Liver (tissue), 9 donors: ENCODE measurements around the gene WWC1. TPM values are rescaled to one million over a fixed set of nuclear protein-coding genes. Genes with fewer than 3 reads are reported as not detected.

ENCODE experiments used
- DNase-seq: peaks from one replicate; pipeline ENCODE4 v3.0.0-alpha.2; 2017; ENCODE audit warnings: low spot score
- H3K27ac ChIP-seq, 2 donors: one replicate each; pipeline ENCODE4 v1.7.0; 2013; ENCODE audit warnings: inconsistent platforms in 2 of 2, low read length in 2 of 2, control low read depth in 1 of 2, low read depth in 1 of 2, mild to moderate bottlenecking in 1 of 2
- H3K27me3 ChIP-seq, 4 donors: one replicate each; pipeline versions ENCODE4 v1.6.1 to v1.7.0; 2013; ENCODE audit warnings: low read length in 3 of 4, inconsistent platforms in 1 of 4, mild to moderate bottlenecking in 1 of 4, moderate library complexity in 1 of 4; ENCODE audit not compliant: control insufficient read depth in 4 of 4, insufficient read depth in 4 of 4
- H3K36me3 ChIP-seq, 4 donors: one replicate each; pipeline versions ENCODE4 v1.6.1 to v1.7.0; 2013; ENCODE audit warnings: low read length in 3 of 4, mild to moderate bottlenecking in 3 of 4, low read depth in 1 of 4, moderate library complexity in 1 of 4; ENCODE audit not compliant: control insufficient read depth in 4 of 4, insufficient read depth in 3 of 4
- H3K4me1 ChIP-seq, 4 donors: one replicate each; pipeline versions ENCODE4 v1.6.1 to v1.7.0; 2013; ENCODE audit warnings: low read length in 3 of 4, mild to moderate bottlenecking in 3 of 4, moderate library complexity in 1 of 4; ENCODE audit not compliant: control insufficient read depth in 4 of 4, insufficient read depth in 4 of 4
- H3K4me3 ChIP-seq, 3 donors: one replicate each; pipeline versions ENCODE4 v1.6.1 to v1.7.0; 2013; ENCODE audit warnings: low read length in 3 of 3, control low read depth in 1 of 3, low read depth in 1 of 3, mild to moderate bottlenecking in 1 of 3
- H3K9ac ChIP-seq, 2 donors: one replicate each; pipeline ENCODE4 v1.7.0; 2013; ENCODE audit warnings: low read length in 2 of 2, mild to moderate bottlenecking in 2 of 2, moderate library complexity in 2 of 2, control low read depth in 1 of 2, low read depth in 1 of 2
- H3K9me3 ChIP-seq, 4 donors: one replicate each; pipeline versions ENCODE4 v1.6.1 to v1.7.0; 2013; ENCODE audit warnings: low read length in 3 of 4; ENCODE audit not compliant: control insufficient read depth in 4 of 4
- EGR1 ChIP-seq, 2 donors: IDR thresholded peaks; 2 replicates each; pipeline ENCODE4 v1.6.1; 2016 to 2018; ENCODE audit warnings: antibody characterized with exemption in 2 of 2, low read depth in 2 of 2
- FOXA1 ChIP-seq: IDR thresholded peaks from 2 replicates; pipeline ENCODE4 v1.6.1; 2016; ENCODE audit warnings: antibody characterized with exemption
- FOXA2 ChIP-seq: IDR thresholded peaks from 2 replicates; pipeline ENCODE4 v1.6.1; 2016; ENCODE audit warnings: antibody characterized with exemption
- GABPA ChIP-seq, 2 donors: IDR thresholded peaks in 1 of 2; conservative IDR thresholded peaks in 1 of 2; 2 replicates each; pipeline ENCODE4 v1.6.1; 2016; ENCODE audit warnings: antibody characterized with exemption in 2 of 2, mild to moderate bottlenecking in 1 of 2, moderate library complexity in 1 of 2
- HNF4A ChIP-seq, 2 donors: conservative IDR thresholded peaks; 2 replicates each; pipeline ENCODE4 v1.6.1; 2016; ENCODE audit warnings: antibody characterized with exemption in 2 of 2, mild to moderate bottlenecking in 2 of 2
- HNF4G ChIP-seq: IDR thresholded peaks from 2 replicates; pipeline ENCODE4 v1.6.1; 2016; ENCODE audit warnings: antibody characterized with exemption
- JUND ChIP-seq, 2 donors: IDR thresholded peaks; 2 replicates each; pipeline ENCODE4 v1.6.1; 2016; ENCODE audit warnings: antibody characterized with exemption in 2 of 2
- NR2F2 ChIP-seq: IDR thresholded peaks from 2 replicates; pipeline ENCODE4 v1.6.1; 2016; ENCODE audit warnings: antibody characterized with exemption
- RAD21 ChIP-seq, 2 donors: IDR thresholded peaks; 2 replicates each; pipeline ENCODE4 v1.6.1; 2016; ENCODE audit warnings: antibody characterized with exemption in 2 of 2, mild to moderate bottlenecking in 2 of 2
- RXRA ChIP-seq, 2 donors: IDR thresholded peaks; 2 replicates each; pipeline ENCODE4 v1.6.1; 2017 to 2018; ENCODE audit warnings: antibody characterized with exemption in 2 of 2, mild to moderate bottlenecking in 1 of 2
- TAF1 ChIP-seq: conservative IDR thresholded peaks from 2 replicates; pipeline ENCODE4 v1.6.1; 2016; ENCODE audit warnings: antibody characterized with exemption, mild to moderate bottlenecking
- YY1 ChIP-seq: IDR thresholded peaks from 2 replicates; pipeline ENCODE4 v1.6.1; 2016; ENCODE audit warnings: antibody characterized with exemption, mild to moderate bottlenecking
- WGBS: extraction: QIAGEN DNeasy Blood & Tissue Kit; methylation state at CpG from one replicate; pipeline ENCODE4 v1.1.7; 2013; 5-methylcytosine and 5-hydroxymethylcytosine counted together
- polyA plus RNA-seq, 2 donors: library from polyadenylated mRNA; stranded (reverse) in 1 of 2; unstranded in 1 of 2; fragments of 200-250 nt in 1 of 2; fragments of >200 nt in 1 of 2; fragmentation: Nextera tagmentation in 1 of 2; extraction: Ambion mirVana in 1 of 2; gene quantifications; one replicate each; pipeline versions ENCODE4 v1.2.1 to v1.2.3, GENCODE V29; 2013 to 2015
- total RNA-seq, 2 donors: library from RNA; depleted of rRNA; stranded (reverse); fragments of >200 nt; gene quantifications; one replicate each; pipeline ENCODE4 v1.2.3, GENCODE V29; 2014
- TF ChIP-seq, protein P1 (sequence below): IDR thresholded peaks from 2 replicates; pipeline ENCODE4 v1.6.1; 2016; ENCODE audit warnings: antibody characterized with exemption
- TF ChIP-seq, protein P2 (sequence below): fragments of 150-350 bp; IDR thresholded peaks from 2 replicates; pipeline ENCODE4 v1.5.1; 2017; ENCODE audit warnings: improper control_type of control experiment, low read depth, low read length; ENCODE audit not compliant: missing input control
- TF ChIP-seq, protein P3 (sequence below): IDR thresholded peaks from 2 replicates; pipeline ENCODE4 v1.6.1; 2016; ENCODE audit warnings: antibody characterized with exemption
- donor health status: healthy.
- donor health status: healthy.
- donor health status: healthy.
- donor health status: healthy.
- donor health status: healthy.

The WWC1 gene
- total and polyA plus RNA-seq, 4 donors, result 5.9 to 25.1 (median 14.8) TPM

DNA sequence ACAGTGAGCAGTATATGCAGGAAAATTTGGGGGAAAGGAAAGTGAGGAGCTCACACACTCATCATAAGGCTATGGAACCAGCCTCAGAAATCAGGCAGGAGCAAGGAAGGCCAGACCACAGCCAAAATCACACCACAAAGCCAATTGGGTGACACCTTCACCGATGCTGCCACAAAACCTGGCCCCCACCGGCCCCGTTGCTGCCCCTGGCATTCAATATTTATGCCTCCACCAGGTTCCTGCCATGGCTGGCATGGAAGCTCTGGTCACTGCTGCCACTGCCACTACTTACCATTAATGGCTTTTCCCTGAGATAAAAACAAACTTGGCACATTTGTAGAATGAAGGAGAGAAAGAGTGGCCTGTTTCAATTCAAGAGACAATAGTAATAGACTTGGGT lies 166.1 kb downstream of the WWC1 start:
- WGBS, result 96% methylated on average over 3 of the region's 3 CpGs
- Histone ChIP-seq H3K9ac (no peak overlapping the region), H3K27me3 (no peaks in the 10 kb centered on the region), H3K9me3 (no peaks in the 10 kb centered on the region), H3K27ac (no peak overlapping the region), H3K4me3 (no peak overlapping the region), H3K36me3 (peaks cover 1 to 84% (median 52%) of the 10 kb centered on the region in 4 donors), H3K4me1 (no peaks in the 10 kb centered on the region)
- TF ChIP-seq GABPA (IDR thresholded peaks at IDR 0.05 in 1 of 2, conservative IDR thresholded peaks at IDR 0.05 in 1 of 2), result no peak
- TF ChIP-seq, protein P1, sequence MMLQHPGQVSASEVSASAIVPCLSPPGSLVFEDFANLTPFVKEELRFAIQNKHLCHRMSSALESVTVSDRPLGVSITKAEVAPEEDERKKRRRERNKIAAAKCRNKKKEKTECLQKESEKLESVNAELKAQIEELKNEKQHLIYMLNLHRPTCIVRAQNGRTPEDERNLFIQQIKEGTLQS, result no peak
- no peak for TF ChIP-seq HNF4A (conservative IDR thresholded peaks at IDR 0.05)
- no peak for TF ChIP-seq TAF1
- TF ChIP-seq, protein P2, sequence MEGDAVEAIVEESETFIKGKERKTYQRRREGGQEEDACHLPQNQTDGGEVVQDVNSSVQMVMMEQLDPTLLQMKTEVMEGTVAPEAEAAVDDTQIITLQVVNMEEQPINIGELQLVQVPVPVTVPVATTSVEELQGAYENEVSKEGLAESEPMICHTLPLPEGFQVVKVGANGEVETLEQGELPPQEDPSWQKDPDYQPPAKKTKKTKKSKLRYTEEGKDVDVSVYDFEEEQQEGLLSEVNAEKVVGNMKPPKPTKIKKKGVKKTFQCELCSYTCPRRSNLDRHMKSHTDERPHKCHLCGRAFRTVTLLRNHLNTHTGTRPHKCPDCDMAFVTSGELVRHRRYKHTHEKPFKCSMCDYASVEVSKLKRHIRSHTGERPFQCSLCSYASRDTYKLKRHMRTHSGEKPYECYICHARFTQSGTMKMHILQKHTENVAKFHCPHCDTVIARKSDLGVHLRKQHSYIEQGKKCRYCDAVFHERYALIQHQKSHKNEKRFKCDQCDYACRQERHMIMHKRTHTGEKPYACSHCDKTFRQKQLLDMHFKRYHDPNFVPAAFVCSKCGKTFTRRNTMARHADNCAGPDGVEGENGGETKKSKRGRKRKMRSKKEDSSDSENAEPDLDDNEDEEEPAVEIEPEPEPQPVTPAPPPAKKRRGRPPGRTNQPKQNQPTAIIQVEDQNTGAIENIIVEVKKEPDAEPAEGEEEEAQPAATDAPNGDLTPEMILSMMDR, result no peak
- TF ChIP-seq, protein P3, sequence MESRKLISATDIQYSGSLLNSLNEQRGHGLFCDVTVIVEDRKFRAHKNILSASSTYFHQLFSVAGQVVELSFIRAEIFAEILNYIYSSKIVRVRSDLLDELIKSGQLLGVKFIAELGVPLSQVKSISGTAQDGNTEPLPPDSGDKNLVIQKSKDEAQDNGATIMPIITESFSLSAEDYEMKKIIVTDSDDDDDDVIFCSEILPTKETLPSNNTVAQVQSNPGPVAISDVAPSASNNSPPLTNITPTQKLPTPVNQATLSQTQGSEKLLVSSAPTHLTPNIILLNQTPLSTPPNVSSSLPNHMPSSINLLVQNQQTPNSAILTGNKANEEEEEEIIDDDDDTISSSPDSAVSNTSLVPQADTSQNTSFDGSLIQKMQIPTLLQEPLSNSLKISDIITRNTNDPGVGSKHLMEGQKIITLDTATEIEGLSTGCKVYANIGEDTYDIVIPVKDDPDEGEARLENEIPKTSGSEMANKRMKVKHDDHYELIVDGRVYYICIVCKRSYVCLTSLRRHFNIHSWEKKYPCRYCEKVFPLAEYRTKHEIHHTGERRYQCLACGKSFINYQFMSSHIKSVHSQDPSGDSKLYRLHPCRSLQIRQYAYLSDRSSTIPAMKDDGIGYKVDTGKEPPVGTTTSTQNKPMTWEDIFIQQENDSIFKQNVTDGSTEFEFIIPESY, result no peak
- no peak for TF ChIP-seq YY1
- no peak for TF ChIP-seq NR2F2
- no peak for TF ChIP-seq JUND (IDR thresholded peaks at IDR 0.05)
- TF ChIP-seq EGR1 (IDR thresholded peaks at IDR 0.05; ENCODE audit: low read depth in 2 of 2), result no peak
- no peak for TF ChIP-seq FOXA1
- no peak for TF ChIP-seq HNF4G
- no peak for TF ChIP-seq RAD21 (IDR thresholded peaks at IDR 0.05)
- no peak for TF ChIP-seq RXRA (IDR thresholded peaks at IDR 0.05)
- no peak for TF ChIP-seq FOXA2
- DNase-seq, result no peak

DNA sequence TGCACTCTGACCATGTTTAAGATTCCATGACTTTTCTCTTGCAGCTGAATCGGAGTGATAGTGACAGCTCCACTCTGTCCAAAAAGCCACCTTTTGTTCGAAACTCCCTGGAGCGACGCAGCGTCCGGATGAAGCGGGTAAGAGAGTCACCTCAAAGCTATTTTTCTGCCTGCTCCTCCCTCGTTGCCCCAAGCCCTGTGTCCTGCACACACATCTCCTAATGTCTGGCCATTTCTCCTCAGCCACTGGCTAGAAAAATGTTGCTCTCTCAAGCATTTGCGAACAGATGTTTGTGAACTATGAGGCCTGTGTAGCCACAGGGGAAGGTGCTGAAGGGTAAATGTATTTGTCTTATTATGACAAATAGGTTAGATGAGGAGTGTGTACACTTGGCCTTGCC lies 169.2 kb downstream of the WWC1 start:
- Histone ChIP-seq H3K4me3 (no peak overlapping the region), H3K36me3 (peaks cover 7 to 88% (median 46%) of the 10 kb centered on the region in 4 donors), H3K27me3 (no peaks in the 10 kb centered on the region), H3K4me1 (no peaks in the 10 kb centered on the region), H3K27ac (no peak overlapping the region), H3K9ac (no peak overlapping the region), H3K9me3 (no peaks in the 10 kb centered on the region)
- no peak for TF ChIP-seq JUND (IDR thresholded peaks at IDR 0.05)
- TF ChIP-seq, protein P1, result no peak
- TF ChIP-seq, protein P2, result no peak
- no peak for TF ChIP-seq RAD21 (IDR thresholded peaks at IDR 0.05)
- no peak for DNase-seq
- WGBS, result 96% methylated on average over 9 of the region's 9 CpGs
